ENCODE measurements around the gene JMJD6.
A peak's percentile ranks its signal among the peaks of the same experiment; 100 is the strongest.
"Not testable (repeated sequence)": the region's sequence is repeated elsewhere in the genome, so short reads cannot be mapped to it uniquely, and the experiment has no call there.

JMJD6 gene

GRCh38 chr17:76716146-76716838, 10.1 kb downstream of the JMJD6 start:
- DNase-seq = no peak

- DNase-seq = no peak
Observed at GRCh38 chr17:76715496-76715830, 10.9 kb downstream of the JMJD6 start.

- DNase-seq = peak; percentile 52
Observed at GRCh38 chr17:76714822-76715495, 11.4 kb downstream of the JMJD6 start.

- DNase-seq = no peak
Observed at GRCh38 chr17:76714336-76714735, 12.1 kb downstream of the JMJD6 start.

- DNase-seq = no peak
Observed at GRCh38 chr17:76713765-76714164, 12.6 kb downstream of the JMJD6 start.

GRCh38 chr17:76712321-76712720, 14.1 kb downstream of the JMJD6 start:
- DNase-seq = not testable (repeated sequence)

- peak; percentile 83 for DNase-seq
Observed at GRCh38 chr17:76710863-76711611, 15.4 kb downstream of the JMJD6 start, which contains the start of gene MXRA7. TSS of gene MXRA7 (minus strand) at chr17:76710965. CDS start at chr17:76710946, 19 bp downstream.

GRCh38 chr17:76709951-76710862, 16.2 kb downstream of the JMJD6 start:
- peak; percentile 61 for DNase-seq

- DNase-seq = peak; percentile 86
Observed at GRCh38 chr17:76709077-76709950, 17.1 kb downstream of the JMJD6 start.

- DNase-seq = peak; percentile 83
Observed at GRCh38 chr17:76707985-76708807, 18.2 kb downstream of the JMJD6 start.

GRCh38 chr17:76706817-76707216, 19.6 kb downstream of the JMJD6 start:
- no peak for DNase-seq

- no peak for DNase-seq
Observed at GRCh38 chr17:76704805-76705204, 21.6 kb downstream of the JMJD6 start.

- DNase-seq = no peak
Observed at GRCh38 chr17:76702941-76703637, 23.3 kb downstream of the JMJD6 start.

GRCh38 chr17:76702076-76702475, 24.3 kb downstream of the JMJD6 start:
- no peak for DNase-seq

- peak; percentile 64 for DNase-seq
Observed at GRCh38 chr17:76701471-76701967, 24.9 kb downstream of the JMJD6 start.

GRCh38 chr17:76700617-76701470, 25.6 kb downstream of the JMJD6 start:
- peak; percentile 74 for DNase-seq

GRCh38 chr17:76700270-76700616, 26.2 kb downstream of the JMJD6 start:
- DNase-seq = no peak

- DNase-seq = not testable (repeated sequence)
Observed at GRCh38 chr17:76698466-76698977, 27.9 kb downstream of the JMJD6 start.

All from retina (tissue), 1 donor.